ENCODE results near the gene PLA2G2F.

Gene PLA2G2F

GRCh38 chr1:20107796-20108195 is 31.3 kb upstream of the PLA2G2F start:
- DNase-seq (ENCODE audit: insufficient read length, low spot score) (no peak), FAIRE-seq (no peak)
- no peak for TF ChIP-seq POLR2A (IDR thresholded peaks at IDR 0.05; ENCODE audit: low read depth, low read length)

GRCh38 chr1:20108366-20109123 is 30.6 kb upstream of the PLA2G2F start:
- DNase-seq (ENCODE audit: insufficient read length, low spot score) (no peak), FAIRE-seq (no peak)
- no peak for TF ChIP-seq POLR2A (IDR thresholded peaks at IDR 0.05; ENCODE audit: low read depth, low read length)

- FAIRE-seq = no peak
- no peak for DNase-seq (ENCODE audit: insufficient read length, low spot score)
- TF ChIP-seq POLR2A (IDR thresholded peaks at IDR 0.05; ENCODE audit: low read depth, low read length) = no peak
Measured at GRCh38 chr1:20109223-20109856, 29.8 kb upstream of the PLA2G2F start.

- no peak for FAIRE-seq
- DNase-seq (ENCODE audit: insufficient read length, low spot score) = no peak
- no peak for TF ChIP-seq POLR2A (IDR thresholded peaks at IDR 0.05; ENCODE audit: low read depth, low read length)
Measured at GRCh38 chr1:20110679-20111078, 28.4 kb upstream of the PLA2G2F start.

- DNase-seq (ENCODE audit: insufficient read length, low spot score) (no peak), FAIRE-seq (no peak)
- no peak for TF ChIP-seq POLR2A (IDR thresholded peaks at IDR 0.05; ENCODE audit: low read depth, low read length)
Measured at GRCh38 chr1:20111452-20111851, 27.7 kb upstream of the PLA2G2F start.

GRCh38 chr1:20112279-20113000 is 26.7 kb upstream of the PLA2G2F start:
- DNase-seq (ENCODE audit: insufficient read length, low spot score) (no peak), FAIRE-seq (no peak)
- TF ChIP-seq POLR2A (IDR thresholded peaks at IDR 0.05; ENCODE audit: low read depth, low read length) = no peak

GRCh38 chr1:20114021-20114648 is 25.0 kb upstream of the PLA2G2F start:
- no peak for TF ChIP-seq POLR2A (IDR thresholded peaks at IDR 0.05; ENCODE audit: low read depth, low read length)
- DNase-seq (ENCODE audit: insufficient read length, low spot score) (no peak), FAIRE-seq (no peak)

- FAIRE-seq = no peak
- no peak for DNase-seq (ENCODE audit: insufficient read length, low spot score)
- TF ChIP-seq POLR2A (IDR thresholded peaks at IDR 0.05; ENCODE audit: low read depth, low read length) = no peak
Measured at GRCh38 chr1:20115479-20115878, 23.6 kb upstream of the PLA2G2F start.

GRCh38 chr1:20115916-20116315 is 23.2 kb upstream of the PLA2G2F start:
- FAIRE-seq (no peak), DNase-seq (ENCODE audit: insufficient read length, low spot score) (no peak)
- no peak for TF ChIP-seq POLR2A (IDR thresholded peaks at IDR 0.05; ENCODE audit: low read depth, low read length)

- no peak for FAIRE-seq
- no peak for TF ChIP-seq POLR2A (IDR thresholded peaks at IDR 0.05; ENCODE audit: low read depth, low read length)
- DNase-seq (ENCODE audit: insufficient read length, low spot score) = no peak
Measured at GRCh38 chr1:20117236-20117635, 21.9 kb upstream of the PLA2G2F start.

- FAIRE-seq = no peak
- TF ChIP-seq POLR2A (IDR thresholded peaks at IDR 0.05; ENCODE audit: low read depth, low read length) = no peak
- DNase-seq (ENCODE audit: insufficient read length, low spot score) = no peak
Measured at GRCh38 chr1:20119347-20119746, 19.8 kb upstream of the PLA2G2F start, which contains the start of gene PLA2G2D. Gene PLA2G2D, minus strand, starts transcription at chr1:20119536. Its CDS starts 38 bp downstream, at chr1:20119498.

- DNase-seq (ENCODE audit: insufficient read length, low spot score) (no peak), FAIRE-seq (no peak)
- TF ChIP-seq POLR2A (IDR thresholded peaks at IDR 0.05; ENCODE audit: low read depth, low read length) = no peak
Measured at GRCh38 chr1:20120796-20121195, 18.3 kb upstream of the PLA2G2F start.

- DNase-seq (ENCODE audit: insufficient read length, low spot score) = no peak
- FAIRE-seq = no peak
- TF ChIP-seq POLR2A (IDR thresholded peaks at IDR 0.05; ENCODE audit: low read depth, low read length) = no peak
Measured at GRCh38 chr1:20123722-20124455, 15.2 kb upstream of the PLA2G2F start.
